HCT116 (cell line): ENCODE results near the gene CCDC107.

Experiments
- CTCF ChIP-seq, 3 experiments: fragments of 200-600 bp in 1 of 3; sonication (generic) in 1 of 3; IDR thresholded peaks in 2 of 3; conservative IDR thresholded peaks in 1 of 3; 2 replicates each; pipeline ENCODE4 v1.5.1; 2012 to 2017; ENCODE audit warnings: low read depth in 2 of 3, low read length in 2 of 3, antibody characterized with exemption in 1 of 3, borderline replicate concordance in 1 of 3, control low read depth in 1 of 3, mild to moderate bottlenecking in 1 of 3, mixed read lengths in 1 of 3, mixed run types in 1 of 3, moderate library complexity in 1 of 3; ENCODE audit not compliant: insufficient read depth in 1 of 3
- EZH2 ChIP-seq: fragments of 200-600 bp; sonication (generic); IDR thresholded peaks from 2 replicates; pipeline ENCODE4 v1.6.1; 2017; ENCODE audit warnings: antibody characterized with exemption, mixed run types
- EZH2phosphoT487 ChIP-seq: fragments of 200-600 bp; IDR thresholded peaks from 2 replicates; pipeline ENCODE4 v1.6.1; 2018; ENCODE audit warnings: antibody characterized with exemption, borderline replicate concordance
- POLR2A ChIP-seq: IDR thresholded peaks from 2 replicates; pipeline ENCODE4 v1.7.0; 2011; ENCODE audit warnings: borderline replicate concordance; ENCODE audit not compliant: insufficient read depth, insufficient read length; ENCODE audit errors: extremely low read depth
- POLR2AphosphoS5 ChIP-seq: IDR thresholded peaks from 2 replicates; pipeline ENCODE4 v1.6.1; 2011; ENCODE audit warnings: mild to moderate bottlenecking, low read depth, low read length, moderate library complexity
- REST ChIP-seq: IDR thresholded peaks from 2 replicates; pipeline ENCODE4 v1.6.1; 2012; ENCODE audit warnings: low read depth
- SIN3A ChIP-seq: IDR thresholded peaks from 2 replicates; pipeline ENCODE4 v1.6.1; 2012; ENCODE audit warnings: low read depth

GRCh38 chr9:35681341-35682002 is 23.4 kb downstream of the CCDC107 start:
- no peak for TF ChIP-seq EZH2phosphoT487
- TF ChIP-seq EZH2, result no peak
- TF ChIP-seq POLR2A, result no peak
- TF ChIP-seq CTCF (IDR thresholded peaks at IDR 0.05 in 2 of 3, conservative IDR thresholded peaks at IDR 0.05 in 1 of 3; ENCODE audit: borderline replicate concordance in 1 of 3, insufficient read depth in 1 of 3, low read depth in 2 of 3, low read length in 2 of 3), result no peak
- TF ChIP-seq POLR2AphosphoS5, result no peak
- TF ChIP-seq SIN3A, result no peak
- TF ChIP-seq REST, result no peak
